Stimulated activated CD8-positive, alpha-beta memory T cell treated with anti-CD3 and anti-CD28 coated beads, Interleukin-2, amount 100 ng/mL, for 1 hour (primary cell): ENCODE results near the gene RHOH.
"Not testable (repeated sequence)": the region's sequence is repeated elsewhere in the genome, so short reads cannot be mapped to it uniquely, and the experiment has no call there.

ENCODE experiments used
- DNase-seq, 2 donors: peaks; one replicate each; pipeline ENCODE4 v3.0.0-alpha.2; 2020; ENCODE audit warnings: low read depth in 2 of 2

The RHOH gene

DNA sequence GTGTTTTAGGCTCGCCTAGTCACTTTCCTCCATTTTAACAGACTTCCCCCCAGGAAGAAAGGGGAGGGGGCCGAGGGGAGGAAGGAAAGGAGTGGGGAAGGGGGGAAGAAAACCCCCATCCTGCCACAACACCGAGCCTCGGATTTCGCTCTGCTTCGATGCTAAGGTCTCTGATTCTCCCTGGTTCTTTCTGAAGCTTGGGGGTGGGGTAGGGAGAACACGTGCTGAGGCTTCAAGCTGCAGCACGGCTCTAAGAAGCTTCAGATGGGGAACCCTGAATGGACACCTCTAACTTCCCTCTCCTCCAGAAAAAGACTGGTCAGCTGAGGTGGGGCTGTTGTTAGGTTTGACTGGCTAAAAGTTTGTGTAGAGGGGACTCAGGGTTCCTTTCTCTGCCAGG is 61.8 kb downstream of the RHOH start:
- DNase-seq = no peak

DNA sequence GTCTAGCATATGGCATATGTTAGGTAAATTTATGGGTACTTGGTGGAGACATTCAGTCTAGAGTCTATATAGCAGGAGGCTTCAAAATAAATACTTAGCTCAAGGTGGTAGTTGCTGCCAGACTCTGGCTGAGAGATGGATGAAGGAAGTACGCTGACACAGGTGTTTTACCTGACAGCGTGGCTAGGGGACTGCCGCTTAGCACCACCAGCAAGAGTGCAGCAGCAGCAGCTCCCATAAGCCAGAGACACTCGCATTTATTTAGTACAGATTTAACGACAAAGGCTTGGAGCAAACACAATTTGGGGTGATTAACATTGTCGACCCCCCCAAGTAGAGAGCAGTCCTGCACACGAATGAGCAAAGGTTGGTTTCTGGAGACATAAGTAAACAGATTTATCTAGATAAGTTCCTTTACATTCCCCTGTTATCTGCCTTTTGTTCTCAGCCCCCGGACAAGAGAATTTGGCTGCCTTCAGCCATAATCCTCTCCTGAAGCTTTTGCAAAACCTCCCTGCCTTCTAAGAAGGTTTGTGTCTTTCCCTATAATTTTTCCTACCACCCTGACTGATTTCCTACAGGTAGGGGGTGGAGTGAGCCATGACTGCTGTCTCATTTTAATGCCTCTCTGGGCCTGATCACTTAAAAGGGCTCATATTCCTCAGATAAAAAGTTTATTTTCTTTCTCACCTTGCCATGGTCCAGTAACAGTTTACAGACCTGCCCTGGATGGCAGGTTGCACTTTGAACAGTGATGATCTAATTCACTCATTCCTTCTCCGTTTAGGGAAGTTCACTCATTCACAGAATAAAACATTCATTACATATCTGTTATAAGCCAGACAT is 64.6 kb downstream of the RHOH start:
- no peak for DNase-seq

- DNase-seq = no peak
Measured at GRCh38 chr4:40262077-40262528, 65.3 kb downstream of the RHOH start.

DNA sequence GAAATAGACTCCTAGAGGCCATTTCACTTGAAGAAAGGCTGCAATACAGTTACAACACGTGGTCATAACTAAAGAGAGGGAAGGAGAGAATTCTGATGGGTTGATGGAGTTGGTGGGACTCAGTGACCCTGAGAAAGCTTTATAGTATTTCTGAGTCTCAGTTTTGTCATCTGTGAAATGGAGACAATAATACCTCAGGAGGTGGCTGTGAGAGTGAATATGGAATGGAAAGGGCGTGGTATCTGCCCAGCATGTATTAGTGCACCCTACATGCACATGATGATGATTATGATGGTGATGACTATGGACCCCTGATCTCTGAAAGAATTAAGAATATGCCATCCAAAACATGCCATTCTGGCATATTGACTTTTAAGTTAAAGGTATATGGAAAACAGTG is 66.0 kb downstream of the RHOH start:
- DNase-seq = no peak

DNA sequence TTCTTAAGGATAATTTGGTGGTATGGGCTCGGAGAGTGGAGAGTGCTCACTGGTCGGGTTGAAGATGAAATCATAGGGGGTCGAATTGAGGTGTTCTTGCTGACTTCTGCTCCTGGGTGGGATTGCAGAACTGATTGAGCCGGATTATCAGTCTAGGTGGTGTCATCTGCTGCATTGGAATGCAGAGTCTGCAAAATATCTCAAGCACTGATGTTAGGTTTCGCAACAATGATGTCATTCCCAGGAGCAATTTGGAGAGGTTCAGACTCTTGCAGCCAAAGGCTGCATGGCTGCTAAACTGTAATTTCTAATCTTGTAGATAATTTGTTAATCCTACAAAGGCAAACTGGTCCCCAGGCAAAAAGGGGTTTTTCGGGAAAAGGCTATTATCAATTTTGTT is 67.7 kb downstream of the RHOH start:
- DNase-seq = no peak

DNA sequence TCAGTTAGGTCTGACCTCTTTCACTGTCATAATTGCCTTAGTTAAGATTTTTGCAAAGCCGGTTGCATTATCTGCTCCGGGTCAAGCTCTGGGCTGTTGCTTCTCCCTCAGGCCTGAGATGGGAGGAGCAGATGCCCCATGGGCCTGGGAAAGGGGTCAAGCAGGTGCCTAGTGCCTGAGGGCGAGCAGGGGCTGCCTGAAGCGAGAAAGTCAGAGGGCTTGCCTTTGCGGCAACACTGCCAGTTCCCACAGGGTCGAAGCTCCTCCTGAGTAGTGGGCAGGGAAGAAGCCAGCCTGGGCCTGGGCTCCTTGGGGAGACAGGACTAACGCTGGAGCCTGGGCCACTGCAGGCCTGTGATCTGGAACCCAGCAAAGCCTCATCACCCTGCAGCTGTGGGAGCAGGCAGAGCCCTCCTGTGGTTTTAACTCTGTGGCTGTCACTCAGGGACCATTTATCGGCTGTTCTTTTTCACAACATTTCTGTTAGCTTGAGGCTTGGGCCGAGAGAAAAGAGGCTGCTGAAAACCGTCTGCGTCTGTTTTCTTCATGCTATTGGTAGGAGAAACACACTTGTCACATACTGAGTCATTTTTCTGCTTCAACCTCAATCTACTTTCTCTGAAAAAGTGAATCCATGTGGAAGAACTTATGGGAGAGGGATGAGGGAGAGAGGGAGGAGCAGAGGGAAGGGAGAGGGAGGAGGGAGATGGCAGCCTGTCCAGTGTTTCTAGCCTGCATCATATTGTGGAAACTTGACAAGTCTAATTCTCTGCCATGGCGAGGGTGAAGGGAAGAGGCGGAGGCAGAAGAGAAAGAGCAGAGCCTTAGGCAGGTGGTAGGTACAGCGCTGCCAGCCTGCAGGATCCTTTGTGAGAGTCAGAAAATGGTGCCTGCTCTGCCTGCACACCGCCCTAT is 68.4 kb downstream of the RHOH start:
- DNase-seq = no peak

DNA sequence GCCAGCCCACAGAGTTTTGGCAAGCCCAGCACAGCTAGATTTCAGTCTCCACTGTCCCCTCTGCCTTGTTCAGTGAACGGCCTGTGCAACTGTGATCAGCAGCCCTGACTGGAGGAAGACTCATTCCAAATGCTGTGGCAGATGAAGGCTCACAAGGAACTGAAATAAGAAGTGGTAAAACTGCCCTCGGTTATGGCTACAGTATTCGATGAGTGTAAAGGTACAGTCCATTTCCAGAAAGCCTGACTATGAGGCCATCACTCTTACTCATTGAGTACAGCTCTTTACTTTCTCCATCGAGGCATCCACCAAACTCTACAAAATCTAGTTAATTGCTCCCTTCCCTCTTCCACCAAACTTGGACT is 69.1 kb downstream of the RHOH start:
- no peak for DNase-seq

DNA sequence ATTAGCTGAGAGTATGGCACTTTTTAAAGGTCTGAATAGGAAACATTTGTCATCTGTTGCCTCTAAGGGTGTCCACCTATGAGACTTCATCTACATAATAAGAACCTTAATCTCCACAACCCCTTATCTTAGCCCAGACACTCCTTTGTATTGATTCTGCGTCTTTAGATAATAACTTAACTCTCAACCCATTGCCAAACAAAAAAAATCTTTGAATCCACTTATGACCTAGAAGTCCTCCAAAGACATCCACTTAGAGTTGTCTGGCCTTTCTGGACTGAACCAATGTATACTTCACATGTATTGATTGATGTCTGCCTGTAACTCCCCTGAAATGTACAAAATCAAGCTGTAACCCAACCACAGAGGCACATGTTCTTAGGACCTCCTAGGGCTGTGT is 72.3 kb downstream of the RHOH start:
- no peak for DNase-seq

DNA sequence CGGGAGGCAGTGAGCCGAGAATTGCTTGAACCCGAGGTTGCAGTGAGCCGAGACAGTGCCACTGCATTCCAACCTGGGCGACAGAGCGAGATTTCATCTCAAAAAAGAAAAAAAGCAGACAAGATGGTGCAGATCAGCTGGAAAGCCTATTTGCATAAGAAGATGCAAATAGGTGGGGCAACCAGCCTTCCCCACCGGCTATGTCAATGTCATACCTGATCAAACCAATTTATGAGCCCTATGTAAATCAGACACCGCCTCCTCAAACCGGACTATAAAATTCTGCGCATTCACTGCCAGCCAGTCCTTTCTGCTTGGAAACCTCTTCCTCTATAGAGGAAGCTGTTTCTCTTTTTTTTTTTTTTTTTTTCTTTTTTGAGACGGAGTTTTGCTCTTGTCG is 73.8 kb downstream of the RHOH start:
- DNase-seq = no peak

- DNase-seq = no peak
Measured at GRCh38 chr4:40275065-40275730, 78.4 kb downstream of the RHOH start.

DNA sequence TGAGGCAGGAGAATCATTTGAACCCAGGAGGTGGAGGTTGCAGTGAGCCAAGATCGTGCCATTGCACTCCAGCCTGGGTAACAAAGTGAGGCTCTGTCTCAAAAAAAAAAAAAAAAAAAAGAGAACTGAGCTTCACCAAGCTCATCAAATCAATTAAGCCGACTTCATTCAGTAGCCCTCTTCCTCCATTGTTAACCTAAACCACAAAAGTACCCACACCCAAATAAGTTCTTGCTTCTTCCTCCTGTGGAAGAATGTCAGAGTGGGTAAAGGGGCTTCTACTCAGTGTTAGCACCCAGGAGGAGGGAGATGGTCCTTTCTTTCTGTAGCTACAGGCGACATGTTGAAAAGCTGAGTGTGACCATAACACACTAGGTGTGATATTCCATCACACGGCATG is 79.7 kb downstream of the RHOH start:
- DNase-seq = no peak

DNA sequence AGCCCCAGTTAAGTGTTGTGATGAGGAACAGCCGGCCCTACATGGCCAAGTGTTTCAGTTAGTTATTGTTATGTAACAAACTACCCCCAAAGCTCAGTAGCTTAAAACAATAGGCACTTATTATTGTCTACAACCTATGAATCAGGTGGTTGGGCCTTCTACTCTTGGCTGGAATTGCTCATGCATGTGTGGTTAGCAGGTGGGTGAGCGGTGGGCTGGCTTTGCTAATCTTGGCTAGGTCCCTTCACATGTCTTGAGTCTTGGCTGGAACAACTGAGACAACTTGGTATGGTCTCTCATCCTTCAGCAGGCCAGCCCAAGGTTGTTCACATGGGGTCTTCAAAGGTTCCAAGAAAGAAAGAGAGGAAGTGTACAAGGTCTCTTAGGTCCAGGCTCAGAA is 83.8 kb downstream of the RHOH start:
- DNase-seq = no peak

- no peak for DNase-seq
Measured at GRCh38 chr4:40281099-40281498, 84.3 kb downstream of the RHOH start.

DNA sequence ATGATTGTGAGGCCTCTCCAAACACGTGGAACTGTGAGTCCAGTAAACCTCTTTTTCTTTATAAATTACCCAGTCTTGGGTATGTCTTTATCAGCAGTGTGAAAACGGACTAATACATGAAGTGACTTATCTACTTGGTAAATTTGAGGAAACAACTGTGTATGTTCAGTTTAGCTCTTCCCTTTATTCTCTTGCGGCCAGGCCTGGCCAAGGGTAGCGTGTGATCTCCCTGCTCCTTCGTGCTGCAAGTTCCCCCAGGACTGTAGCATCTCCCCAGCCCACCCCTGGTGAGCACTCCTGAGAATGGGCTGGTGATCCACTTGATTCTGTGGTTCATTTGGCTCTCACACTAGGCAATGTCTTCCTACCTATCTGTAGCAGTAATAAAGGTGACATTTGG is 85.1 kb downstream of the RHOH start:
- DNase-seq = no peak

- not testable (repeated sequence) for DNase-seq
Measured at GRCh38 chr4:40282857-40283256, 86.0 kb downstream of the RHOH start.

DNA sequence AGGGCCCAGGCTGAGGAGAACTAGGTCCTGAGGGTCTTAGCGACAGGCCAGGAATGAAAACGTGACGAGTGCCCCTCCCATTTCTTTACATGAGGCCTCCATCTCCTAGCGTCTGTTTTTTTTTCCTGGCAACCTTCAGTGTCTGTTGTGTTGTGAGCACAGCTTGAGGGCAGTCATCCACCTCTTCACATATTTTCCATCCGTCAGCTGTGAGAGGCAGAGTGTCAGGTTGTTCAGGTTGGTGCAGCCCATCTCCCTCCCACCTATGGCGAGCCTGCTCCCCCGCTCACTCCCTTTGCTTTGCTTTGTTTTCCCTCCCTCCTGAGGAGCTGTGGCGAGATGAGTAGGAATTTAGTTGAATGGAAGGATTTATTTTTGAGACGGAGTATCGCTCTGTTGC is 86.6 kb downstream of the RHOH start:
- DNase-seq = no peak

DNA sequence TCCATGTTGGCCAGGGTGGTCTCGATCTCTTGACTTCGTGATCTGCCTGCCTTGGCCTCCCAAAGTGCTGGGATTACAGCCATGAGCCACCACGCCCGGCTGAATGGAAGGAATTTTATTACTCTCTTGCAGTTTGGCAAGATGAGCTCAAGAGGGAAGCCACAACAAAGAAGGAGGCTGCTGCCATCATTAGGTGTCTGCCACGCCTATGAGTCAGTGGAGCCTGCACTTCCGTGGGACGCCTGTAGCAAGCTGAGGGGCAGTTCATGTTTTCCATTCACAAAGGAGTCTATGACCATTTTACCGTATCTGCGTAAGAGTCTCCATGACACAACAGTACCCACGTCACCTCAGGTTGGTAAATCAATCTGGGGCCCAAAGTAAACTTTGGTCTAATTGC is 87.1 kb downstream of the RHOH start:
- DNase-seq = peak; percentile 57 to 69

DNA sequence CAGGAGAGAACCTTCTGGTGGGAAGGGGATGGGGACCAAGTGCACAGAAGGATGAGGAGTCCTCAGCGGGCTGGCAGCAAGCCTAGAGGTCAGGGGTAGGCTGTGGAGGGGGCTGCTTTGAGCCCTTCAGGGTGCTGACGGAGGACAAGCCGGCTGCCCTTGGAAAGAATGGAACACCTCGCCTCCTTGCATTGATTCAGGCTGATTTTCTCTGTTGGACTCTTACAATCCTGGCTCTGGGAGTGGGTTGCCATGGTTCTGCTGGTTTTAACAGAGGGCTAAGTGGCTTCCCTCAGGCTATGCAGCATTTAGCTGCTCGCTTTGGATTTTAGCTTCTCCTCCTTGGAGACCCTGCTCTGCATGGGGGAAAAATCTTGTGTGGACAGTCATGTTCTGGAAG is 88.9 kb downstream of the RHOH start:
- DNase-seq = no peak

GRCh38 chr4:40288566-40288965 is 91.7 kb downstream of the RHOH start:
- no peak for DNase-seq

- no peak for DNase-seq
Measured at GRCh38 chr4:40289366-40290188, 92.7 kb downstream of the RHOH start.

DNA sequence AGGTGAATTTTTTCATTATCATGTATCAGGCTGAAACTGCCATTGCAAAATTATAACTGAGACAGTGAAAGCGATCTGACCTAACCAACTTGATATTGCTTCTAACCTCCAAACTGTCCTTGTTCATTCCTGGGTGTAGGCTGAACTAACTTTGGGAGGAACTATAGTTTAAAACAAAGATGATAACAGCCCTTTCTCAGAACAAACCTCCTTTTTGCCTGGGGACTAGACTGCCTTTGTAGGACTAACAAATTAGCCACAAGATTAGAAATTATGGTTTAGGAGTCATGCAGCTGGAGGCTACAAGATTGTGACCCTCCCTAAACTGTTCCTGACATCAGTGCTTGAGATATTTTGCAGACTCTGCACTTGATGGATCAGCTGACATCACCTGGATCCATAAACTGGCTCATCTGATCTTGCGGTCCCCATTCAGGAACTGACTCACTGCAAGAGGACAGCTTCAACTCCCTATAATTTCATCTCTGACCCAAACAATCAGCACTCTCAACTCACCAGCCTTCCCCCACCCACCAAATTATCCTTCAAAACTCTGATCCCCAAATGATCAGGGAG is 93.9 kb downstream of the RHOH start:
- DNase-seq = not testable (repeated sequence)
